ENCODE measurements around the gene PCYT2. TPM values are rescaled to one million over a fixed set of nuclear protein-coding genes. Genes with fewer than 3 reads are reported as not detected.

Gene PCYT2
- total and polyA plus RNA-seq, 5 donors from 2014 or later: 25.6 to 30.9 (median 28.0) TPM

- no peak for DNase-seq
- Mint-ChIP-seq H3K4me3 (no peak overlapping the region), H3K36me3 (peaks cover 8% of the 10 kb centered on the region), H3K27ac (peak overlapping the region in 2 of 3 donors; percentile 29 to 38), H3K27me3 (no peaks in the 10 kb centered on the region), H3K9me3 (no peaks in the 10 kb centered on the region), H3K4me1 (peaks cover 0 to 7% (median 4%) of the 10 kb centered on the region in 4 donors)
- Histone ChIP-seq H3K36me3 (ENCODE audit: control insufficient read depth, insufficient read depth, low read length) (peaks cover 14% of the 10 kb centered on the region), H3K9me3 (ENCODE audit: control insufficient read depth in 2 of 2, low read length in 2 of 2) (no peaks in the 10 kb centered on the region), H3K27me3 (ENCODE audit: control insufficient read depth, insufficient read depth, low read length) (no peaks in the 10 kb centered on the region), H3K27ac (ENCODE audit: insufficient read depth, low read length, poor library complexity, severe bottlenecking) (no peak overlapping the region), H3K4me1 (ENCODE audit: control insufficient read depth, insufficient read depth, low read length, poor library complexity, severe bottlenecking) (no peaks in the 10 kb centered on the region), H3K4me3 (ENCODE audit: low read depth, low read length) (no peak overlapping the region)
- ATAC-seq (ENCODE audit: low read depth in 2 of 2): no peak
Observed at GRCh38 chr17:81879121-81879520, 32.1 kb downstream of the PCYT2 start.

GRCh38 chr17:81878294-81878693 is 32.9 kb downstream of the PCYT2 start:
- Mint-ChIP-seq H3K4me3 (peak overlapping the region in 1 of 4 donors; percentile 7), H3K36me3 (peaks cover 8% of the 10 kb centered on the region), H3K27me3 (no peaks in the 10 kb centered on the region), H3K4me1 (peaks cover 0 to 13% (median 4%) of the 10 kb centered on the region in 4 donors), H3K27ac (no peak overlapping the region), H3K9me3 (no peaks in the 10 kb centered on the region)
- Histone ChIP-seq H3K4me1 (ENCODE audit: control insufficient read depth, insufficient read depth, low read length, poor library complexity, severe bottlenecking) (no peaks in the 10 kb centered on the region), H3K4me3 (ENCODE audit: low read depth, low read length) (no peak overlapping the region), H3K27me3 (ENCODE audit: control insufficient read depth, insufficient read depth, low read length) (no peaks in the 10 kb centered on the region), H3K9me3 (ENCODE audit: control insufficient read depth in 2 of 2, low read length in 2 of 2) (no peaks in the 10 kb centered on the region), H3K27ac (ENCODE audit: insufficient read depth, low read length, poor library complexity, severe bottlenecking) (no peak overlapping the region), H3K36me3 (ENCODE audit: control insufficient read depth, insufficient read depth, low read length) (peaks cover 14% of the 10 kb centered on the region)
- no peak for DNase-seq
- ATAC-seq (ENCODE audit: low read depth in 2 of 2): no peak

DNA sequence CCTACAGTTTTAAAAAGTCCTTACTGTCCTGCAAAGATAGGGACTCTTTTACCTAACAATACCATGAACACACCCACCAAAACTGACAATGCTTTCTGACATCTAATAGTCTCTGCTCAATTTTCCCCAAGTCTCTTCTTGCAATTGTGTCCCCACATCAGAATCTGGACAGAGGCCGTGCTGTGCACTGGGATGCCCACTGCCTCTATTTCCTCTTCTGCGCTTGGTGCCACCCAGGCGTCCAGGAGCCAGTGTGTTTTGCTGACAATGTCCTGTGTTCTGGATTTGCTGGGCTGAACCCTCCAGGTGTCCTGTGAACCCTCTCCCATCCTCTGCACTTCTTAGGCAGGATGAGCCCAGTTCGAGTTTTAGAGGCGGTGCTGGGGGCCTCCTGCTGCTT is 33.6 kb downstream of the PCYT2 start:
- DNase-seq: no peak
- Mint-ChIP-seq H3K36me3 (peaks cover 5% of the 10 kb centered on the region), H3K27ac (no peak overlapping the region), H3K4me3 (peak overlapping the region in 2 of 4 donors; percentile 38 to 61), H3K9me3 (peaks cover 0 to 1% (median 0%) of the 10 kb centered on the region in 7 donors), H3K27me3 (no peaks in the 10 kb centered on the region), H3K4me1 (peaks cover 0 to 21% (median 4%) of the 10 kb centered on the region in 4 donors)
- Histone ChIP-seq H3K36me3 (ENCODE audit: control insufficient read depth, insufficient read depth, low read length) (peaks cover 11% of the 10 kb centered on the region), H3K27me3 (ENCODE audit: control insufficient read depth, insufficient read depth, low read length) (no peaks in the 10 kb centered on the region), H3K4me3 (ENCODE audit: low read depth, low read length) (no peak overlapping the region), H3K9me3 (ENCODE audit: control insufficient read depth in 2 of 2, low read length in 2 of 2) (no peaks in the 10 kb centered on the region), H3K27ac (ENCODE audit: insufficient read depth, low read length, poor library complexity, severe bottlenecking) (no peak overlapping the region), H3K4me1 (ENCODE audit: control insufficient read depth, insufficient read depth, low read length, poor library complexity, severe bottlenecking) (peaks cover 5% of the 10 kb centered on the region)
- ATAC-seq (ENCODE audit: low read depth in 2 of 2): no peak

DNA sequence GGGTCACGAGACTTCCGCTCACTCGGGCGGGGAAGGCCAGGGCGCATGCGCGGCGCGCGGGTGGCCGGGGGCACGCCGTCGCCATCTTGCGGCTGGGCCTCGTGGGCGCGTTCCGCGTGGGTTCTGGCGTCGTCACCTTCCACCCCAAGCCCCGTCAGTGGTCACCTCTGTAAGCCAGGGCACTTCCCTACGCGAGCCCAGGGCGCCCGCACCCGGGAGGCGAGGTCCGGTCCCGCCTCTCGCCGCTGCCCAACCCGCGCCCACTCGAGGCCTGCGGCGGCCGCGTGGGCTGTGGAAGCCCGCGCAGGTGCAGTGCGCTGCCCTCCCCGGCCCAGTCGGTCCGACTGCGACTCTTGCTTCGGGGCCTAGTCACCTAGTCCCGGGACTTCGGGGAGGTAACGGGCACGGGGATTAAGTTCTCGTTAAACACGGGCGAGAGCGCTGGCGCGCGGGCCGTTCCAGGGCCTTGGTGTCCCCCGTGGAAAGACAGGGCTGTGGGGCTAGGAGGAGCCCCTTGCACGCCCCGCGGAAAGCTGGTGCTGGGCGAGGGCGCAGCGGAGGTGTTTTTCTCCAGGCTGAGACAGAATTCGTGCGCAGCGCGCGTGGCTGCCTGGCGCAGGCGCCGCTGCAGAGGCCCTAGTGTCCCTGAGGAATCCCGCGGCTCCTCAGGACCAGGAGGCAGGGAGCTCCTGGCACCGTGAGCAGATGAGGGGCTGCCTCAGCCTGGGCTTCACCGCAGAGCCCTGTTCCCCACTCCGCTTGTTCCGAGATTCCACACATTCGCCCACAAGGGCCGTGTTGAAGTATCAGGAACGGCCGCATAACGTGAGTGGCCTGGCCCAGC is 39.6 kb downstream of the PCYT2 start:
- peaks cover 0 to 50% (median 9%) of the 10 kb centered on the region in 4 donors for H3K4me1 Mint-ChIP-seq
- H3K27ac ChIP-seq (ENCODE audit: insufficient read depth, low read length, poor library complexity, severe bottlenecking): peak overlapping the region; percentile 97

GRCh38 chr17:81870981-81871386 is 40.2 kb downstream of the PCYT2 start, which contains the start of gene ARHGDIA:
Gene ARHGDIA, minus strand, starts transcription at chr17:81871337. Its CDS starts 1,407 bp downstream, at chr17:81869930.
- peaks cover 3% of the 10 kb centered on the region for H3K36me3 Mint-ChIP-seq

More for the DNA sequence above, 39.6 kb downstream of the PCYT2 start:
- Histone ChIP-seq H3K4me3 (ENCODE audit: low read depth, low read length) (peak overlapping the region; percentile 62), H3K9me3 (ENCODE audit: control insufficient read depth in 2 of 2, low read length in 2 of 2) (no peaks in the 10 kb centered on the region), H3K4me1 (ENCODE audit: control insufficient read depth, insufficient read depth, low read length, poor library complexity, severe bottlenecking) (peaks cover 47% of the 10 kb centered on the region), H3K27me3 (ENCODE audit: control insufficient read depth, insufficient read depth, low read length) (no peaks in the 10 kb centered on the region), H3K36me3 (ENCODE audit: control insufficient read depth, insufficient read depth, low read length) (peaks cover 16% of the 10 kb centered on the region)
- ATAC-seq (ENCODE audit: low read depth in 2 of 2) (peak; percentile 31 to 37), DNase-seq (peak; percentile 93 to 97 (median 95))
- Mint-ChIP-seq H3K27me3 (no peaks in the 10 kb centered on the region), H3K27ac (peak overlapping the region; percentile 92 to 94 (median 93)), H3K4me3 (peak overlapping the region; percentile 87 to 91 (median 90)), H3K9me3 (peaks cover 0 to 1% (median 0%) of the 10 kb centered on the region in 7 donors), H3K36me3 (peaks cover 3% of the 10 kb centered on the region)

GRCh38 chr17:81870131-81870980 is 40.8 kb downstream of the PCYT2 start:
- H3K27ac Mint-ChIP-seq: peak overlapping the region; percentile 82 to 95 (median 91)
- Histone ChIP-seq H3K36me3 (ENCODE audit: control insufficient read depth, insufficient read depth, low read length) (peaks cover 16% of the 10 kb centered on the region), H3K27ac (ENCODE audit: insufficient read depth, low read length, poor library complexity, severe bottlenecking) (peak overlapping the region; percentile 97), H3K4me1 (ENCODE audit: control insufficient read depth, insufficient read depth, low read length, poor library complexity, severe bottlenecking) (peaks cover 48% of the 10 kb centered on the region), H3K9me3 (ENCODE audit: control insufficient read depth in 2 of 2, low read length in 2 of 2) (no peaks in the 10 kb centered on the region), H3K4me3 (ENCODE audit: low read depth, low read length) (peak overlapping the region; percentile 67), H3K27me3 (ENCODE audit: control insufficient read depth, insufficient read depth, low read length) (no peaks in the 10 kb centered on the region)
- H3K9me3 Mint-ChIP-seq: peaks cover 0 to 1% (median 0%) of the 10 kb centered on the region in 7 donors
- peak overlapping the region; percentile 86 to 99 (median 90) for H3K4me3 Mint-ChIP-seq
- peak; percentile 18 to 19 for ATAC-seq (ENCODE audit: low read depth in 2 of 2)
- H3K36me3 Mint-ChIP-seq: peaks cover 3% of the 10 kb centered on the region
- peak in 2 of 3 donors; percentile 40 to 77 for DNase-seq
- H3K27me3 Mint-ChIP-seq: no peaks in the 10 kb centered on the region
- H3K4me1 Mint-ChIP-seq: peaks cover 0 to 53% (median 9%) of the 10 kb centered on the region in 4 donors

More at GRCh38 chr17:81870981-81871386, 40.2 kb downstream of the PCYT2 start, which contains the start of gene ARHGDIA:
- ATAC-seq (ENCODE audit: low read depth in 2 of 2) (peak; percentile 68 to 72), DNase-seq (no peak)
- Mint-ChIP-seq H3K4me3 (peak within 1 kb of the TSS; percentile 88 to 99 (median 91)), H3K27me3 (no peaks in the 10 kb centered on the region), H3K27ac (peak within 1 kb of the TSS; percentile 92 to 95 (median 93)), H3K9me3 (peaks cover 0 to 1% (median 0%) of the 10 kb centered on the region in 7 donors), H3K4me1 (peaks cover 0 to 50% (median 9%) of the 10 kb centered on the region in 4 donors)
- Histone ChIP-seq H3K27me3 (ENCODE audit: control insufficient read depth, insufficient read depth, low read length) (no peaks in the 10 kb centered on the region), H3K9me3 (ENCODE audit: control insufficient read depth in 2 of 2, low read length in 2 of 2) (no peaks in the 10 kb centered on the region), H3K4me3 (ENCODE audit: low read depth, low read length) (peak within 1 kb of the TSS; percentile 67), H3K4me1 (ENCODE audit: control insufficient read depth, insufficient read depth, low read length, poor library complexity, severe bottlenecking) (peaks cover 48% of the 10 kb centered on the region), H3K27ac (ENCODE audit: insufficient read depth, low read length, poor library complexity, severe bottlenecking) (peak within 1 kb of the TSS; percentile 97), H3K36me3 (ENCODE audit: control insufficient read depth, insufficient read depth, low read length) (peaks cover 16% of the 10 kb centered on the region)
